ENCODE data around the gene CCDC148.

Gene CCDC148

GRCh38 chr2:158456309-158457066 lies at the start of gene CCDC148, which contains the start of gene PKP4:
TSS of gene CCDC148 (minus strand) at chr2:158456753. CDS start at chr2:158456439, 314 bp downstream.
TSS of gene PKP4 (plus strand) at chr2:158456952. CDS start at chr2:158533185, 76,233 bp downstream.
- peak; percentile 63 for DNase-seq

GRCh38 chr2:158505448-158505934 lies 48.9 kb upstream of the CCDC148 start:
- no peak for DNase-seq

GRCh38 chr2:158504088-158504487 lies 47.5 kb upstream of the CCDC148 start:
- DNase-seq: no peak

- DNase-seq: no peak
These were observed 46.4 kb upstream of the CCDC148 start for GRCh38 chr2:158502974-158503373.

GRCh38 chr2:158501301-158501700 lies 44.7 kb upstream of the CCDC148 start:
- no peak for DNase-seq

GRCh38 chr2:158500333-158500732 lies 43.8 kb upstream of the CCDC148 start:
- no peak for DNase-seq

- no peak for DNase-seq
These were observed 42.8 kb upstream of the CCDC148 start for GRCh38 chr2:158499383-158499782.

GRCh38 chr2:158498749-158499136 lies 42.2 kb upstream of the CCDC148 start:
- DNase-seq: no peak

GRCh38 chr2:158498043-158498748 lies 41.6 kb upstream of the CCDC148 start:
- DNase-seq: no peak

- DNase-seq: no peak
These were observed 40.9 kb upstream of the CCDC148 start for GRCh38 chr2:158497486-158497885.

- DNase-seq: no peak
These were observed 40.4 kb upstream of the CCDC148 start for GRCh38 chr2:158496986-158497385.

GRCh38 chr2:158495175-158495574 lies 38.6 kb upstream of the CCDC148 start:
- DNase-seq: no peak

GRCh38 chr2:158493458-158493857 lies 36.9 kb upstream of the CCDC148 start:
- DNase-seq: no peak

- no peak for DNase-seq
These were observed 34.5 kb upstream of the CCDC148 start for GRCh38 chr2:158491072-158491471.

- no peak for DNase-seq
These were observed 33.0 kb upstream of the CCDC148 start for GRCh38 chr2:158489366-158490112.

GRCh38 chr2:158488442-158489216 lies 32.1 kb upstream of the CCDC148 start:
- DNase-seq: no peak

- DNase-seq: no peak
These were observed 30.9 kb upstream of the CCDC148 start for GRCh38 chr2:158487419-158487818.

- no peak for DNase-seq
These were observed 30.4 kb upstream of the CCDC148 start for GRCh38 chr2:158486970-158487325.

GRCh38 chr2:158486150-158486969 lies 29.8 kb upstream of the CCDC148 start:
- DNase-seq: no peak

GRCh38 chr2:158484892-158485556 lies 28.5 kb upstream of the CCDC148 start:
- no peak for DNase-seq

- no peak for DNase-seq
These were observed 26.0 kb upstream of the CCDC148 start for GRCh38 chr2:158482594-158482993.

Data from KG1 (cell line).